Activated CD4-positive, alpha-beta T cell treated with anti-CD3 and anti-CD28 coated beads for 4 hours (primary cell): ENCODE data around the gene CFAP410.
"Not testable (repeated sequence)": the region's sequence is repeated elsewhere in the genome, so short reads cannot be mapped to it uniquely, and the experiment has no call there.

Experiments
- DNase-seq, 2 donors: peaks; one replicate each; pipeline ENCODE4 v3.0.0-alpha.2; 2020

Gene CFAP410

DNA sequence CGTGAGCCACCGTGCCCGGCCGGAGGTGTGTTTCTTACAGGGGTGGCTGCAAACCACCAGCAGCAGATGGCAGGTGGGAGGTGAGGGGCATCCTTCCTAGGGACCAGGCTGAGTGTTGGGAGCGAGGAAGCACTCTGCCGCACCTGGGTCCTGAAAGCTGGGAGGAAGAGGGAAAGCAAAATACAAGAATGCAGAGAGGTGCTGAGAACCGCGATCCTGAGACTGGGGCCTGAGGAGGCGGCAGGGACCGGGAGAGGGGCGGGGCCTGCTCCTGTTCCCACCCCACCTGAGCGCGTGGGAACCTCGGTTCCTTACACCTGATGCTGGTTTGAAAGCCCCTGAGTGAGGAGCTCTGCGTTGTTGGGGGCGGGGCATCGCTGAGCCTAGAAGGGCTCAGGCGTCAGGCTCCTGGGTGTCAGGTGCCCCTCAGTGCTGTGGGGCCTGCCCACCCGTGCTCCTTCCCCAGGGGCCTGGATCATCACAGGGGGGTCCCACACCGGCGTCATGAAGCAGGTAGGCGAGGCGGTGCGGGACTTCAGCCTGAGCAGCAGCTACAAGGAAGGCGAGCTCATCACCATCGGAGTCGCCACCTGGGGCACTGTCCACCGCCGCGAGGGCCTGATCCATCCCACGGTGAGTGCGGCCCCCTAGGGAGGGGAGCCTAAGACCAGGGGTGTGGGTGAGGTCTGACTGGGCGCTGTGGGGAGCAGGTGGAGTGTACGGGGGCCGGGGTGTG lies 29.7 kb upstream of the CFAP410 start:
- no peak for DNase-seq

DNA sequence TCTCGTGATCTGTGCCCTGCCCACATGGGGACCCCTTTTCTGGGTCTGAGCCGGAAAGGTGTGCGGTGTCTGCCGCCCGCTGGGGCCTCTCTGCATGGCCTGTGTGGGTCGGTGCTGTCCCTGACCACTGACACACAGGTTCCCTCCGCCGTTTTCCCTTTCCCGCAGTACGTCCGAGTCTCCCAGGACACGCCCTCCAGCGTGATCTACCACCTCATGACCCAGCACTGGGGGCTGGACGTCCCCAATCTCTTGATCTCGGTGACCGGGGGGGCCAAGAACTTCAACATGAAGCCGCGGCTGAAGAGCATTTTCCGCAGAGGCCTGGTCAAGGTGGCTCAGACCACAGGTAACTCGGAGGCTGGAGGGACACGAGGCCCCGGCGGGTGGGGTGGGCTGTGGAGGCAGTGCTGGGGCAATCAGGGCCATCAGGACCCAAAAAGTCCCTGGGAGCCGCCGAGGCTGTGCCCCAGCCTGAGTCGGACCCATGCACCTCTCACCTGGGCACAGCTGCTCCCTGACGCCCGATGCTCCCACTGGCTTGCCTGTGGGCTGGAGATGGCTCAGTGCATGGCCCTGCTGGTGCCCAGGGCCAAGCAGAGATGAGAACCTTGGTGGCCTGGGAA lies 27.5 kb upstream of the CFAP410 start:
- no peak for DNase-seq

DNA sequence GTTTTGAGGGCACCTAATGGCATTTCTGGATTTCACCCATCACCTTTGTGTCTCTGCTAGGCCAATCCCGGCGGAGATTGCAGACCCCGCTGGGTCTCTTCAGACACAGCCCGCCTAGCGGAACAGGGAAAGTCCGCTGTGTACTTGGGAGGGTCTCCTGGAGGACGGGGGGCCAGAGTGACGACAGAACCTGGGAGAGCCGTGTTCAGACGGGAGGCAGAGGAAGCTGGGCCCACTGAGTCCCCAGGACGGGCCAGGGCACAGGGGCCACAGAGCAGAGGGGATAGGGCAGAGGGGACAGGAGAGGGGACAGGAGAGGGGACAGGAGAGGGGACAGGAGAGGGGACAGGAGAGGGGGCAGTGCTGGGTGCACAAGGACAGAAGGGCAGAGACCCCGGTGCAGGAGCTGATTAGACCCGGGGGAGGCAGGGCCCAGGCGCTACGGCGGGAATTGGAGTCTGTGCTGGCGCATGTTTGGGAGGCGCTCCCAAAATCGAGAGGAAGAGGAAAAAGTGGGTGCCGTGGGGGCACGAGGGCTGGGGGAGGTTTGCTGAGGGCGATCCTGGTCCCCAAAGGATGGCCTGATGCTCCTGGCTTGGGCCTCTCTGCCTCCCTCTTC lies 26.9 kb upstream of the CFAP410 start:
- no peak for DNase-seq

DNA sequence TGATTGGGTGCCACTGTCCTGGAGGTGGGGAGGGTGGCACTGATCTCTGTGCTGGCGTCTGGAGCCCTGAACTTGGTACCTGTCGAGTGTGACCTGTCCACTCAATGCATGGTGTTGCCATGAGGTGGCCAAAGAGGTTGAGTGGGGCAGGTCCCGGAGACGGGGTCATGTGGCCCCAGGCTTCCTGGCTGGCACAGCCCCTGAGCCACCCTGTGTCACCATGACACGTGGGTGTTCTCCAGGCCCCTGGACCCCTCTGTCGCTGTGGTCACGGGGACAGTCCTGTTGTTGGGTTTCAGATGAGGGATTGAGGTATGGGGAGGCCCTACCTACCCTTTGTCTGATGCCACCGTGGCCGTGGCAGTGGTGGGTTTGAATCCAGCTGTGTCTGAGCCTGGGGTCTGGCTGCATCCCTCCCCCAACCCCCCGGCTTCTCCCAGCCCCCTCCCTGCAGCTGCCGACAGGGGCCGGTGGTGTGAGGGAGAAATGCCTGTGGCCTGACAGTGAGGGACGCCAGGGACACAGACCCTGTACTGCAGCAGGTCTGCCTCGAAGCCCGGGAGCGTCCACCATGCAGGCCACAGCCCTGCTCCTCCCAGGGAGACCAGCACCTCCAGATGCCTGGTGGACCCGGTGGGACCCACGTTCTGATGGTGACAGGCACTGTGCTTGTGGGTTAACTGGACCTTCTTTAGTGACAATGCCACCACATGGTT lies 26.2 kb upstream of the CFAP410 start:
- DNase-seq, result no peak

DNA sequence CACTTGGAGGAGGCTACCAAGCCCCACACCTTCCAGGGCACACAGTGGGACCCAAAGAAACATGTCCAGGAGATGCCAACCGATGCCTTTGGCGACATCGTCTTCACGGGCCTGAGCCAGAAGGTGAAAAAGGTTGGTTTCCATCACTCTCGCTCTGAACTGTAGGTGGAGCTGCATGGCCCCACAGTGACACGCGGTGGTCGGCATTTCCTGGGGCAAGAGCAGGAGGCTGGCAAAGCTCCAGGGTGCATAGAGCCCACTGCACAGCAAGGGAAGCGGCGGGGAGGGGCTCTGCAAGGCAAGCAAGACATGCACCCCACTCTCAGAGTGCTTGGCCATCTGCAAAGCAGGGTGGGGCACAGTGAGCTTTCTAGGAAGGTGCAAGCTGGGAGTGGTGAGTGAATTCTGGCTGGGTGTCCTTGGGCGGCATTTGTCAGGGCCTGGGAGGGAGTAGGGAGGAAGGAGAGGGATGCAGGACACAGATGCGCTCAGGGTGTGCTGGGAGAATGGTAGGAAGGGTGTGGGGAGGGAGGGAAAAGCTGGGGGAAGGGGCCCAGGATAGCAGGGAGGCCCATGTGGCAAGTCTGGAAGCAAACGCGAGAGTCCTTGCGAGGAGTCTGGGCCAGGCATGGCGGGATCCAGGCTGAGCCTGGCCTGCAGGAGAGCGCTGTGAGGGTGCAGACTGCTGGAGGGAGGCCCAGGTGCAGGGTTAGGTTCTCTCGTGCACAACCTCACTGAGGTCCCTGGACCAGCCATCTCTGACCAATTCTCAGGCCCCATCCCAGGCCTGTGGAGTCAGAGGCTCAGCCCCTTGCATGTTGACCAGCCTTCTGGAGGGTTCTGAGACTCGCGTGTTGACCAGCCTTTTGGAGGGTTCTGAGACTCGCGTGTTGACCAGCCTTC lies 25.2 kb upstream of the CFAP410 start:
- no peak for DNase-seq

DNA sequence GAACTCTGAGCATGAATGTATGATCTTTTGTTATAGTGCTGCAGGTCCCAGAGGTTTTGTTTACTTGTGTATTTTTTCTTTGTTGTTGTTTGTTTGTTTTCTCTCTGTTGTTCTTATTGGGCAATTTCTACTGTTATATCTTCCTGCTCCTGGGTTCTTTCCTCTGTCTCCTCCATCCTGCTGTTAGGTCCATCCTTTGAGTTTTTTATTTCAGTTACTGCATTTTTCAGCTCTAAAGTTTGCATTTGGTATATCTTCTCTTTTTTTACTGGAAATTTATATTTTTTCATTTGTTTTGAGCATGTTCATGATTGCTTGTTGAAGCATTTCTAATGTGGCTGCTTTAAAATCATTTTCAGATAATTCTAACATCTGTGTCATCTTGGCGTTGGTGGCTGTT lies 24.1 kb upstream of the CFAP410 start:
- no peak for DNase-seq

DNA sequence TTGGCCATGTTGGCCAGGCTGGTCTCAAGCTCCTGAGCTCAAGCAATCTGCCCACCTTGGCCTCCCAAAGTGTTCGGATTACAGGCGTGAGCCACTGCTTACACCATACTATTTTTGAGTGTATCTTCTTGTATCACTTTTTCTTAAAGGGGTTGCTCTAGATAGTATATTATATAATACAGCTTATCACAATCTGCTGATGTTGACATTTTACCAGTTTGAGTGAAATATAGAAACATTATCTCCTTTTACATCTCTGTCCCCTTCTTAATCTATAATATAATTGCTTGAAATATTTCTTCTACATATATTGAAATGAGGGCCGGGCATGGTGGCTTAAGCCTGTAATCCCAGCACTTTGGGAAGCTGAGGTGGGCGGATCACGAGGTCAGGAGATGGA lies 22.7 kb upstream of the CFAP410 start:
- not testable (repeated sequence) for DNase-seq

DNA sequence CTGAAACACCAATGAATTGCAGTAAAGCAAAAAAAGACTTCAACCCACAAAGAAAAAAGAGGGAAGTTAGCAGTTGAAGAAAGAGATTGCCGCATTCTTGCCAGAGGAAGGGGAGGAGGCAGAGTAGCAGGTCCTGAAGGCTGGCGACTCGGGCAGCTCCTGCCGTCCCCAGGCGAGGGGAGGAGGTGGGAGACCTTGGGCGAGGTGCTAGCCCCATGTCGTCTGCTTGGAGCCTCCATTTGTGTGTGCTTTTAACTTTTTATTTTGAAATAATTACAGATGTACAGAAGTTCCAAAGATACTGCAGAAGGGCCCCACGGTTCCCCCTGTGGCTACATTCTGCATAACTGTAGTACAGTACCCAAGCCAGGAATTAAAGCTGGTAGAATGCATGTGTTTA lies 21.0 kb upstream of the CFAP410 start:
- no peak for DNase-seq

DNA sequence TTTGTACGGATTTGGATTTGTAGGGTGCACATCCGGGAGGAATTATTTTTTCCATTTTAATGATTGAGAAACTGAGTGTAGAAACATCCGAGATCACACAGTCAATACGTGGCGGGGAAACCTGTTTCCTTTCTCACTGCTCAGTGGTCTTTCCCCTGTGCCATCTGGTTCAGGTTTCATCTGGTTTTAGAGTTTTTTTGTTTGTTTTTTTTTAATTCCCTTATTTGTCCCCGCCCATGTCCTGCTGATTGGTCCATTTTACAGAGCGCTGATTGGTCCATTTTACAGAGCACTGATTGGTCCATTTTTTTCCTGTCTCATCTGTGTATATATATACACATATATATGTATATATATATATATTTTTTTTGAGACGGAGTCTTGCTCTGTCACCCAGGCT lies 20.2 kb upstream of the CFAP410 start:
- no peak for DNase-seq

DNA sequence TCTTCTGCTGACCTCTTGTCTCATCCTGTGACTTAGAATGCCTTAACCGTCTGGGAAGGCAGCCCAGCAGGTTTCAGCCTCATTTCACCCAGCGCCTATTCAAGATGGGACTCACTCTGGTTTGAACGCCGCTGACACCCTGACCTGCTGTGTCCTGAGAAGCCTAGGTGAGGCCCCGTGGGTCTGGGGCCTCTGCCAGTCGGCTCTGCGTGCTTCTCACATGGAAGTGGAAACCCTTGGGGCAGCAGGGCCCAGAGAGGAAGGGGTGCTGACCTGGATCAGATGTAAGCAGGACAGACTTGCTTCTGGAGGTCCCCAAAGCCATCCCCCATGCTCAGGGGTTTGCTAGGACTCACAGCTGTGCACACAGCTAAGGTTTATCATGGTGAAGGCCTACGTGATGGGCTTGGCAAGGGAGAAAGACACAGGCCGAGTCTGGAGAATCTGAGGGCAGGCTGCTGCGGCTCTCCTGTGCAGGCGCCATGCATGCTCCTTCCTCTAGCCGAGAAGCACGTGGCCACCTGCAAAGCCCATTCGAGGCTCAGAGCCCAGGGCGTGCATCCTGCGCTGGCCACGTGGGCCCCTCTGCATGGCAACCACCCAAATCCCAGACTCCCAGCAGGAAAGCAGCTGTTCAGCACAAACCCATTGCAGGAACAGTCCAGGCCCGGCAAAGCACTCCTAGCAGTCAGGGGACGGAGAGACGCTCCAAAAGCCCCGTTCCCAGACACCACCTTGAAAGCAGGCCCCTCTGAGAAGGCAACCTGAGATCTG lies 18.1 kb upstream of the CFAP410 start:
- DNase-seq, result no peak

DNA sequence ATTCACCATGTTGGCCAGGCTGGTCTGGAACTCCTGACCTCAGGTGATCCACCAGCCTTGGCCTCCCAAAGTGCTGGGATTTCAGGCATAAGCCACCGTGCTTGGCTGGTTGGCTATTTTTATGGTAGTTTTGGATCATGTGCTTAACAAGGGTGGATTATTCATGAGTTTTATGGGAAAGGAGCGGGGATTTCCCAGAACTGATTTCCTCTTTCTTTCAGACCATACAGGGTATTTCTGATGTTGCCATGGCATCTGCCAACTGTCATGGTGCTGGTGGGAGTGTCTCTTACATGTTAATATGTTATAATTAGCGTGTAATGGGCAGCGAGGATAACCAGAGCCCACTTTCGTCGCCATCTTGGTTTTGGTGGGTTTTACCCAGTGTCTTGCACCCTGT lies 17.4 kb upstream of the CFAP410 start:
- DNase-seq, result peak in 1 of 2 donors; percentile 20

DNA sequence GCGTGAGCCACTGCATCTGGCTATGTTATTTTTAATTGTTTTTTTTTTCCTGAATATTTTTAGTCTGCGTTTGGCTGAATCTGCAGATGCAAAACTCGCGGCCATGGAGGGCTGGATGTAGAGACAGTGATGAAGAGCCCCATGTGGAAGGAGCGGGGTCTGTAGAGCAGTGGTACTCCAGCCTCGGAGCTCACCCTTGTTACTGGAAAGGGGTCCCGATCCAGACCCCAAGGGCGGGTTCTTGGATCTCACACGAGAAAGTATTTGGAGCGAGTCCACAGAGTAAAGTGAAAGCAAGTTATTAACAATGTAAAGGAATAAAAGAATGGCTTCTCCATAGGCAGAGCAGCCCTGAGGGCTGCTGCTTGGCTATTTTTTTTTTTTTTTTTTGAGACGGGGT lies 17.0 kb upstream of the CFAP410 start:
- DNase-seq, result no peak

DNA sequence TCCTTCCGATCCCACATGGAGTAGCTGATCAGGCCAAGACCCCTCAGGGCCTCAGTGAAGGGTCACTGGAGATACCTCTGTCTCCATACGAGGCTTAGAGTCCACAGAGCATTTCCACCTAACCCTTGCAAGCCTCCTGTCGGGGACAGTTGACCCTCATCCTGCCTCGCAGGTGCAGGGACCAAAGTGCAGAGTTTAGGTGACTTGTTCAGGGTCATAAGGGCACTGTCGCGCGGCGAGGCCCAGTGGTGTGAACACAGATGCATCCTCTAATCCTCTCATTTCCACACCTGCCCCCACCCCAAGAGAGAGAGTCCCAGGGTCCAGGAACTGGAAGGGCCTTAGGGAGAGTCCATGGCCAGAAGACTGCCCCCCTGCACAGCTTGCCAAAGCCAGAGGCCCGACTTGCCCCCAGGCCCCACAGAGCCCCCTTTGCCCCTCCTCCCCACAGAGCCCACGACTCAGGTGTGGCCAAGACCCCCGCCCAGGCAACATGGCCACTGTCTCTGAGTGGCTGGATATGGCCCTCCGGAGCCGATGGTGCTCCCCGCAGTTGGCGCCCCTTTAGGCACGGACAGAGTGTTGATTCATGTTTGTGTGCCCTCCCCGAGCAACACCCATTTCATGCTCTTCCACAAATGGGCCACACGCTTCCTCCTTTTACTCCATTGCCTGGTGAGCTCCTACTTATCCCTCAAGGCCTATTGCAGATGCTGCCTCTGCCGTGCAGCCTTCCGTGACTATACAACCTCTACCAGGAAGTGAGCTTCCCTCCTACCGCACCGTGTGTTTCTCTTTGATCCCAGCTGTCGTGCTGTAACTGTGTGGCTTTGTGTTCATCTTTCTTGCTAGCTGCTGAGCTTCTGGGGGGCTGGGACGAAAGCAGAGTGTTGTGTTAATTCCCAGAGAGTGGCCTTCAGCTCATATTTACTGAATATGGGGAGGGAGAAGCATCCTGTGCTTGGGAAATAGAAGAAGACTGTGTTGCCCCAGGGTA lies 15.9 kb upstream of the CFAP410 start:
- no peak for DNase-seq

DNA sequence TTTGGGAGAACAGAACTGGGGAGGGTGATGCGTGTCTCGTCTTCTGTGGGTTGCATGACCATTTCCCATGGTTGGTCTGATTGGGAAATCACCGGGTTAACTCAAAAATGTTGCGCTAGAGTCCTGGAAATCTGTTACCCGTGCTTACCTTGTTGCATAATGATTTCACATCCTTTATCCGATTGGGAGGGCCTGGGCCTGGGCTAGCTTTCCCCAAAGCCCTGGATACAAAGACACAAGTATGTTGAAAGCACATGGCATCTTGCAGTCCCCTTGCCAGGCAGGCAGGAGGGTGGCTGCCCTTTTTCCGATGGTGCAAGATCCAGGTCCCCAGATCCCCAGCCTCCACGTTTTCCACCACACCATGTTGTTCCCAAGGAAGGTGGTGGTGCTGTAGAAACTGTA lies 14.8 kb upstream of the CFAP410 start:
- DNase-seq, result no peak

DNA sequence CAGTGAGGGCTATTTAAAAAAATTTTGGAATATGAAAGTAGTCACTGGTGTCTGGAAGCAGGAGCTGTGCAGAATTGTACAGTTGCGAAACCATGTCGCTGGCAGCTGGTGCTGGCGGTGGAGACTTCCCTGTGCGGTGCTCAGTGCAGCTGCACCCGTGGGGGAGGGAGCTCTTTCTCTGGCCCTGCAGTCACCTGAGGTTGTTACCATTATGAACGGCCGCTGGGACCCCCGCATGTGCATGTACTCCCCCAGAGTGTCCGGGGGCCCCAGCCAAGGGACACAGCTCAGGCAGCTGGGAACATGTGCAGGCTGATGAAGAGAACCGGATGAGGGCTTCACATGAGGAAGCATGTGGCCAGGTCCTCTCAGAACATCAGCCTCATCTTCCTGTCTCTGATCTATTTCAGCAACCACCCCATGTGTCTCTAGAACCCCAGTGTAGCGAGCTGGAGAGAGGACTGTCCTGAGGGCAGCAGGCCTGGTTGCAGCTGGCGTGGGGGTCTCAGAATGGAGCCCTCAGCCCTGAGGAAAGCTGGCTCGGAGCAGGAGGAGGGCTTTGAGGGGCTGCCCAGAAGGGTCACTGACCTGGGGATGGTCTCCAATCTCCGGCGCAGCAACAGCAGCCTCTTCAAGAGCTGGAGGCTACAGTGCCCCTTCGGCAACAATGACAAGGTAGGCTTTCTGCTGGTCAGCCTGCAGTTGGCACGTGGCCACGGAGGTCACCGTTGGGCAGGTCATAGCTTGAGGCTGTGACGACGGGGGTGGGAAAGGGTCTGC lies 14.2 kb upstream of the CFAP410 start, which contains the start of gene TRPM2:
TRPM2 (plus strand) TSS at position 431 of the 780 bp plus-strand sequence; CDS start at position 511, 80 bp downstream.
- peak in 1 of 2 donors; percentile 46 for DNase-seq

DNA sequence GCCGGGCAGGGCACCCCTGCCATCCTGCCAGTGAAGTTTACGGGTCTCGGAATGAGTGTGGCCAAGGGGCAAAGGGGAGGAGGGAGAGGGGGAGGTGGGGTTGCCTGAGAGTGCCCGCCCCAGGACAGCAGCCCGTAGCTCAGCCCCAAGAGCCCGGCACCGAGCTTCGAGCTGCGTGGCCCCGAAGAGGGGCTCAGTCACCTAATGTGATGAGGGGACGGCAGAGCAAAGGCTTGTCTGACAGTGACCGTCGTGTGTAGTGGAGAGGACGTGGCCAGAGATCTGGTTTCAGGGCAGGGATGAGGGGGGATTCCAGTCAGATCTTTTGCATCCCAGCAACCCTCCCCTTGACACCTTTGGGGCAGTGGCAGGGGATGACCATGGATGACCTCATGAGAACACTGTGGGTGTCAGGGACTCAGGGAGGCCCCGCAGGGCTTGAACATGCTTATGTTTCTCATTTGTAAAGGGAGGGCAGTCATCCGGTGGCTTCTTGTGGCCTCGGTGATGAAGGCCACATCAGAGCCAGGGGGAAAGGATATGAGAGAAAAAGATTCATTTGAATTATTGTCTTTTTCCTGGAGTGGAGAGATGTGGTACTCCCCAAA lies 13.2 kb upstream of the CFAP410 start:
- DNase-seq, result no peak

DNA sequence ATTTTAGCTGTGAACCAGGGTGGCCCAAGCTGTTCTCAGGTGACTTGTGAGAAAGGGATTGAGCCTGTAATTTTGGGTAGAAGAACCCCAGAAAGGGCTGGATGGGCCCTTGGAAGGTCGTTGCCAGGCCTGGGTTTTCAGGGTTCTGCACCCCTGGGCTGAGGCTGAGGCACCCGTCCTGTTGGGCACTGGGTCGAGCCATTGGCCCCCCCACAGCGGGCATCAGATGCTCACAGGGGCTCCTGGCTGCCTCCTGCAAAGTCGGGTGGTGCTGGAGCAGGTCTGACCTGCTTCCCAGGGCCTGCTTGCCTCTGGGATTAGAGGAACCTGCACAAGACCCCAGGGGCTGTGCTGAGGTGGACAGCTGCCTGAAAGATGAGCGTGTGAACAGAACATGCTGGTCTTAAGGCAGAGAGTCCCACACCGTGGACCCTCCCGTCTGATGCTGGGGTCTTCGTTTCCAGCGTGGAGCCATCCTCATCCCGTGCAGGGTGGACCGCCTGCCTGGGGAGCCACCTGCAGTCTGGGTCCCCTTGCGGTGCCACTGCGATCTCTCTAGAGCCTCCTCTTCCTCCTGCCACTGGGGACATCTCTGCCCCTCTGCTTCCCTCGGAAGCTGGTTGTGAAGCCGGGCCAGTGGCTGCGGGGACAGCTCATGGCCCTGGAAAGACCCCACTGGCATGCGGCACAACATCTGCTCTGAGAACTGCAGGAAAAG lies 12.5 kb upstream of the CFAP410 start:
- no peak for DNase-seq

DNA sequence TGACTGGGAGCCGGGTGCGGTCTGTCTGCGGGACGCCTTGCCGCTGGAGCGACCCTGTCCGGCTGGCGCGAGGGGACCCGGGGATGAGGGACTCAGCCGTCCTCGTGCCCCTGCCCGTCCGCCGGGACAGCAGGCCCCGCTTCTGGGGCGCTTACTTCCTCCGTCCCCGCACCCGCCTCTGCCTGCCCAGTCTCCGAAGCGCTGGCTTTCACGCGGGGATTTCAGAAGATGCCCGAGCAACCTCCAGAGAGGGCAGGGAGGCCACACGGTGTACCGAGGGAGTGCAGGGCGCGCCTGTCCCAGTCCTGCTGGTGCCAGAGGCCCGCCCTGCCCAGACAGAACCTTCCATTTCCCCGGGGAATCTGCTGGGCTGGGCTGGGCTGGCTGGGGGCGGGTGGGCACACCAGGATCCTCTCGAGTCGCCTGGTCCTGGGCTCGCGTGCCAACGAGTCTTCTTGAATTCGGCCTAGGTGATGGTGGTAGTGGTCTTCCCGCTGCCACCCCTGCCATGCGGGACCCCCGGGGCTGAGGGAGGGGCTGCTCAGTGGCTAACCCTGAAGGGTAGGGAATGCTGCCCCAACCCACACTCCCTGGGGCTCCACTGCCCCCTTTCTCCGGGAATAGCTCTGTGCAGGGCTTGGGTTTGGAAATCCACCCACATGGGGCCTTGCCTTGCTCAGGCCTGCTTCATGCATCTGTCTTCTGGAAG lies 11.7 kb upstream of the CFAP410 start:
- no peak for DNase-seq
